AG04450 (cell line): Measurements from ENCODE around the gene MRPL52. TPM values are rescaled to one million over a fixed set of nuclear protein-coding genes. Genes with fewer than 3 reads are reported as not detected.
"Not testable (repeated sequence)": the region's sequence is repeated elsewhere in the genome, so short reads cannot be mapped to it uniquely, and the experiment has no call there.

Experiments
- CTCF ChIA-PET: fragments of 300-600, 350-600 bp; formaldehyde crosslinking; extraction: SDS; loops from one replicate; lab custom pipeline; 2022; ENCODE audit warnings: antibody characterized with exemption, inconsistent platforms; lab: Charles Lee
- POLR2A ChIA-PET: fragments of 350-600 bp; formaldehyde crosslinking; extraction: SDS; loops from one replicate; lab custom pipeline; 2021; ENCODE audit warnings: antibody characterized with exemption, inconsistent platforms; lab: Yijun Ruan, JAX
- DNase-seq: peaks from one replicate; pipeline ENCODE4 v3.0.0-alpha.2; 2011; ENCODE audit warnings: low read depth, low spot score
- H3K27ac ChIP-seq: one replicate; pipeline ENCODE4 v1.5.1; 2012; ENCODE audit warnings: low read depth, low read length, control low read depth
- H3K27me3 ChIP-seq: one replicate; pipeline ENCODE4 v1.6.0; 2012; ENCODE audit warnings: low read length; ENCODE audit not compliant: control insufficient read depth, insufficient read depth
- H3K4me3 ChIP-seq: 2 replicates; pipeline ENCODE4 v1.5.1; 2011; ENCODE audit warnings: mild to moderate bottlenecking, low read depth, low read length, control low read depth
- H3K9me3 ChIP-seq: 2 replicates; pipeline ENCODE4 v1.5.1; 2012; ENCODE audit warnings: low read length; ENCODE audit not compliant: control insufficient read depth, insufficient read depth
- CTCF ChIP-seq: IDR thresholded peaks from 2 replicates; pipeline ENCODE4 v1.5.1; 2011; ENCODE audit warnings: low read depth, low read length, control low read depth, inconsistent platforms
- polyA plus RNA-seq: library from polyadenylated mRNA; depleted of rRNA; stranded (reverse); fragments of >200 nt; gene quantifications from 2 replicates; pipeline ENCODE4 v1.2.3, GENCODE V29; 2011

Gene MRPL52
- polyA plus RNA-seq, 1 experiment: 78.1 TPM

- CTCF ChIA-PET: interaction anchor here (0.6 to 8.5 kb wide), 20 partner anchors 9 to 314 kb away, joined by 3 to 217 read pairs (median 4); partner anchors contain the start of genes LRP10 and MMP14
- POLR2A ChIA-PET: interaction anchor here (0.5 to 4.7 kb wide), 17 partner anchors 10 to 1374 kb away, joined by 3 to 53 read pairs (median 3); partner anchors contain the start of genes DAD1, MMP14, OXA1L and RAB2B
- peak overlapping the region; percentile 34 for H3K4me3 ChIP-seq
- DNase-seq: peak; percentile 82
- peak overlapping the region; percentile 100 for H3K27ac ChIP-seq
- H3K9me3 ChIP-seq: no peaks in the 10 kb centered on the region
- TF ChIP-seq CTCF: no peak
- H3K27me3 ChIP-seq: no peaks in the 10 kb centered on the region
Observed at GRCh38 chr14:22850944-22851764, 21.5 kb downstream of the MRPL52 start.

GRCh38 chr14:22852178-22852577 lies 22.5 kb downstream of the MRPL52 start:
- CTCF ChIA-PET: interaction anchor here (0.6 to 8.5 kb wide), 28 partner anchors 8 to 1102 kb away, joined by 3 to 217 read pairs (median 6); partner anchors contain the start of genes ABHD4, LRP10, MMP14 and OXA1L
- not testable (repeated sequence) for DNase-seq, H3K27me3 ChIP-seq, H3K9me3 ChIP-seq, H3K4me3 ChIP-seq
- POLR2A ChIA-PET: interaction anchor here (0.8 to 4.7 kb wide), 3 partner anchors 14 to 546 kb away, joined by 3 to 53 read pairs (median 32); partner anchors contain the start of gene MMP14
- peak overlapping the region; percentile 100 for H3K27ac ChIP-seq

- no peaks in the 10 kb centered on the region for H3K27me3 ChIP-seq
- no peak overlapping the region for H3K4me3 ChIP-seq
- no peak for TF ChIP-seq CTCF
- H3K27ac ChIP-seq: peak overlapping the region; percentile 52
- ChIA-PET POLR2A (interaction anchor here (3.9 to 4.7 kb wide), 2 partner anchors 14 to 30 kb away, joined by 32 to 53 read pairs; partner anchors contain the start of gene MMP14), CTCF (interaction anchor here (0.9 to 8.5 kb wide), 28 partner anchors 8 to 316 kb away, joined by 3 to 217 read pairs (median 6); partner anchors contain the start of genes ABHD4, LRP10, MMP14 and OXA1L)
- peaks cover 3% of the 10 kb centered on the region for H3K9me3 ChIP-seq
- no peak for DNase-seq
Observed at GRCh38 chr14:22852599-22852939, 22.9 kb downstream of the MRPL52 start.

- no peak for DNase-seq
- POLR2A ChIA-PET: interaction anchor here (1.0 to 4.7 kb wide), 3 partner anchors 15 to 87 kb away, joined by 3 to 53 read pairs (median 32); partner anchors contain the start of gene MMP14
- peak overlapping the region; percentile 52 for H3K27ac ChIP-seq
Observed at GRCh38 chr14:22852940-22853767, 23.5 kb downstream of the MRPL52 start.

GRCh38 chr14:22854296-22854695 lies 24.6 kb downstream of the MRPL52 start:
- not testable (repeated sequence) for H3K27me3 ChIP-seq, H3K4me3 ChIP-seq, H3K9me3 ChIP-seq, H3K27ac ChIP-seq, DNase-seq
- POLR2A ChIA-PET: interaction anchor here (0.7 to 4.7 kb wide), 2 partner anchors 17 to 31 kb away, joined by 5 to 32 read pairs; no protein-coding TSS in a partner anchor
- CTCF ChIA-PET: interaction anchor here (0.7 to 8.5 kb wide), 26 partner anchors 9 to 464 kb away, joined by 3 to 217 read pairs (median 8); partner anchors contain the start of genes LRP10, MMP14 and MRPL52

More at GRCh38 chr14:22852940-22853767, 23.5 kb downstream of the MRPL52 start:
- TF ChIP-seq CTCF: peak; percentile 91
- Histone ChIP-seq H3K27me3 (no peaks in the 10 kb centered on the region), H3K9me3 (peaks cover 3% of the 10 kb centered on the region), H3K4me3 (peak overlapping the region; percentile 56)
- CTCF ChIA-PET: interaction anchor here (0.9 to 8.5 kb wide), 37 partner anchors 8 to 316 kb away, joined by 3 to 217 read pairs (median 6); partner anchors contain the start of genes ABHD4, LRP10, MMP14 and MRPL52
